ENCODE measurements around the gene MGMT.

GRCh38 chr10:129524936-129525335, 57.9 kb downstream of the MGMT start:
- no peak for TF ChIP-seq POLR2A (IDR thresholded peaks at IDR 0.05)
- TF ChIP-seq, protein P1, sequence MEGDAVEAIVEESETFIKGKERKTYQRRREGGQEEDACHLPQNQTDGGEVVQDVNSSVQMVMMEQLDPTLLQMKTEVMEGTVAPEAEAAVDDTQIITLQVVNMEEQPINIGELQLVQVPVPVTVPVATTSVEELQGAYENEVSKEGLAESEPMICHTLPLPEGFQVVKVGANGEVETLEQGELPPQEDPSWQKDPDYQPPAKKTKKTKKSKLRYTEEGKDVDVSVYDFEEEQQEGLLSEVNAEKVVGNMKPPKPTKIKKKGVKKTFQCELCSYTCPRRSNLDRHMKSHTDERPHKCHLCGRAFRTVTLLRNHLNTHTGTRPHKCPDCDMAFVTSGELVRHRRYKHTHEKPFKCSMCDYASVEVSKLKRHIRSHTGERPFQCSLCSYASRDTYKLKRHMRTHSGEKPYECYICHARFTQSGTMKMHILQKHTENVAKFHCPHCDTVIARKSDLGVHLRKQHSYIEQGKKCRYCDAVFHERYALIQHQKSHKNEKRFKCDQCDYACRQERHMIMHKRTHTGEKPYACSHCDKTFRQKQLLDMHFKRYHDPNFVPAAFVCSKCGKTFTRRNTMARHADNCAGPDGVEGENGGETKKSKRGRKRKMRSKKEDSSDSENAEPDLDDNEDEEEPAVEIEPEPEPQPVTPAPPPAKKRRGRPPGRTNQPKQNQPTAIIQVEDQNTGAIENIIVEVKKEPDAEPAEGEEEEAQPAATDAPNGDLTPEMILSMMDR (IDR thresholded peaks at IDR 0.05), result no peak

Measured in testis (tissue), 2 donors.